HepG2 (cell line): ENCODE results near the gene GPR68. TPM values are rescaled to one million over a fixed set of nuclear protein-coding genes. Genes with fewer than 3 reads are reported as not detected.

Experiments used
- ATAC-seq: fragments of 200-7000 bp; cut with Tn5 transposase; 3 replicates; pipeline ENCODE4 v1.9.1; 2020; ENCODE audit warnings: mild to moderate bottlenecking, moderate library complexity
- BruUV-seq: library from RNA; stranded (reverse); fragments of 400-500 nt; replicated peaks from 2 replicates; lab custom pipeline; 2021; lab: Mats Ljungman, UMichigan
- CTCF ChIA-PET: fragments of 300-600 bp; formaldehyde crosslinking; extraction: SDS; loops from one replicate; lab custom pipeline; 2021; ENCODE audit warnings: low total read pairs, inconsistent platforms, low intra/inter-chr PET ratio; lab: Yijun Ruan, JAX
- POLR2A ChIA-PET: fragments of 350-600 bp; sonication (Branson Sonifier 250); formaldehyde crosslinking; loops from one replicate; lab custom pipeline; 2020; ENCODE audit warnings: antibody characterized with exemption, inconsistent platforms; lab: Yijun Ruan, JAX
- DNase-seq: peaks from one replicate; pipeline ENCODE4 v3.0.0-alpha.2; 2015; ENCODE audit warnings: low spot score
- FAIRE-seq: peaks from 3 replicates; lab custom pipeline; 2011; peaks lifted over from hg19 to GRCh38; lab: Jason Lieb, UNC
- H2AFZ ChIP-seq: one replicate; pipeline ENCODE4 v1.6.1; 2011; ENCODE audit warnings: low read length, inconsistent platforms
- H3K27ac ChIP-seq: fragments of 300-600 bp; 3 replicates; pipeline ENCODE4 v1.8.0; 2011; ENCODE audit warnings: mixed run types, mild to moderate bottlenecking, mixed read lengths, low read length, inconsistent platforms; ENCODE audit not compliant: insufficient read depth; ENCODE audit errors: extremely low read length
- H3K27me3 ChIP-seq, 2 experiments: fragments of 200-600 bp in 1 of 2; 2 replicates in 1 of 2; 3 replicates in 1 of 2; pipeline versions ENCODE4 v1.6.0 to v1.8.0; 2011; ENCODE audit warnings: low read length in 2 of 2, mild to moderate bottlenecking in 2 of 2, moderate library complexity in 2 of 2, inconsistent platforms in 1 of 2; ENCODE audit not compliant: insufficient read depth in 2 of 2, control insufficient read depth in 1 of 2
- H3K36me3 ChIP-seq, 2 experiments: fragments of 200-600 bp in 1 of 2; replicated peaks in 1 of 2; 2 replicates in 1 of 2; 3 replicates in 1 of 2; pipeline versions ENCODE4 v1.5.1 to v1.8.0; 2011; ENCODE audit warnings: low read length in 2 of 2, inconsistent platforms in 1 of 2; ENCODE audit not compliant: insufficient read depth in 2 of 2, control insufficient read depth in 1 of 2
- H3K4me1 ChIP-seq: 2 replicates; pipeline ENCODE4 v1.5.1; 2012; ENCODE audit warnings: low read length, inconsistent platforms; ENCODE audit not compliant: insufficient read depth
- H3K4me2 ChIP-seq: 2 replicates; pipeline ENCODE4 v1.6.0; 2011; ENCODE audit warnings: low read depth, low read length, inconsistent platforms
- H3K4me3 ChIP-seq, 3 experiments: fragments of 200-600 bp in 1 of 3; sonication (generic), shearing (Covaris generic) in 1 of 3; replicated peaks in 1 of 3; 2 replicates each; pipeline ENCODE4 v1.5.1; 2011 to 2016; ENCODE audit warnings: low read length in 3 of 3, inconsistent platforms in 2 of 3, low read depth in 2 of 3, mild to moderate bottlenecking in 2 of 3, control low read depth in 1 of 3, mixed read lengths in 1 of 3; ENCODE audit not compliant: insufficient read depth in 1 of 3
- H3K79me2 ChIP-seq: one replicate; pipeline ENCODE4 v1.6.1; 2011; ENCODE audit warnings: low read length, inconsistent platforms; ENCODE audit not compliant: insufficient read depth
- H3K9ac ChIP-seq: 2 replicates; pipeline ENCODE4 v1.6.0; 2011; ENCODE audit warnings: mild to moderate bottlenecking, low read depth, low read length, inconsistent platforms; ENCODE audit not compliant: insufficient read depth
- H3K9me3 ChIP-seq: 2 replicates; pipeline ENCODE4 v1.5.1; 2012; ENCODE audit warnings: mild to moderate bottlenecking, low read length
- H4K20me1 ChIP-seq: 2 replicates; pipeline ENCODE4 v1.6.0; 2011; ENCODE audit warnings: inconsistent platforms, mild to moderate bottlenecking, low read length, moderate library complexity; ENCODE audit not compliant: insufficient read depth
- ARNT ChIP-seq: fragments of 450-650 bp; IDR thresholded peaks from 2 replicates; pipeline ENCODE4 v1.6.1; 2017
- NFE2L1 ChIP-seq: sonication (generic); formaldehyde crosslinking; IDR thresholded peaks from 2 replicates; pipeline ENCODE4 v1.4.0; 2020; ENCODE audit warnings: missing genetic modification reagents, mild to moderate bottlenecking, borderline replicate concordance
- ZNF138 ChIP-seq: sonication (generic); formaldehyde crosslinking; IDR thresholded peaks from 2 replicates; pipeline ENCODE4 v1.5.0; 2020; ENCODE audit warnings: mild to moderate bottlenecking, low read depth, missing genetic modification reagents
- ZNF264 ChIP-seq: sonication (generic); formaldehyde crosslinking; IDR thresholded peaks from 2 replicates; pipeline ENCODE4 v1.4.0; 2020; ENCODE audit warnings: missing genetic modification reagents
- ZNF619 ChIP-seq: sonication (generic); formaldehyde crosslinking; IDR thresholded peaks from 2 replicates; pipeline ENCODE4 v1.4.0; 2020; ENCODE audit warnings: mild to moderate bottlenecking, missing genetic modification reagents
- ZNF75D ChIP-seq: sonication (generic); formaldehyde crosslinking; IDR thresholded peaks from 2 replicates; pipeline ENCODE4 v1.8.1; 2023; ENCODE audit warnings: missing genetic modification reagents, mild to moderate bottlenecking, borderline replicate concordance
- ZSCAN30 ChIP-seq: sonication (generic); formaldehyde crosslinking; IDR thresholded peaks from 2 replicates; pipeline ENCODE4 v1.5.0; 2020; ENCODE audit warnings: mild to moderate bottlenecking, missing genetic modification reagents
- ZXDC ChIP-seq: sonication (generic); formaldehyde crosslinking; IDR thresholded peaks from 2 replicates; pipeline ENCODE4 v1.5.0; 2020; ENCODE audit warnings: mild to moderate bottlenecking, missing genetic modification reagents
- WGBS: methylation state at CpG from one replicate; pipeline ENCODE4 v1.1.6; 2017; ENCODE audit warnings: low lambda C conversion rate; 5-methylcytosine and 5-hydroxymethylcytosine counted together
- in situ Hi-C: cut with HindIII; loops from 2 replicates; pipeline ENCODE4 v1.10.0; 2017; ENCODE audit warnings: low pct_unique_long_range_greater_than_20kb; ENCODE audit not compliant: extremely low pct_ligation_motif_present
- intact Hi-C: fragments of 100-400 bp; cut with micrococcal nuclease; formaldehyde crosslinking; loops from one replicate; pipeline ENCODE4 v1.10.0; 2022; ENCODE audit not compliant: unreplicated experiment
- polyA plus RNA-seq, 8 experiments: library from polyadenylated mRNA; depleted of rRNA in 3 of 8; stranded (reverse) in 7 of 8; unstranded in 1 of 8; fragments of >200 nt; fragmentation: Illumina TruSeq in 4 of 8; extraction: Trizol in 4 of 8; gene quantifications; 2 replicates each; pipeline versions ENCODE4 v1.2.1 to v1.2.3, GENCODE V29; 2011 to 2016; ENCODE audit warnings: low read depth in 4 of 8, missing spikeins in 1 of 8, mixed read lengths in 1 of 8; ENCODE audit not compliant: insufficient read depth in 1 of 8
- total RNA-seq, 5 experiments: library from RNA; depleted of rRNA; stranded (reverse); fragments of >200 nt; fragmentation: Illumina TruSeq; extraction: Trizol; gene quantifications; 2 replicates each; pipeline ENCODE4 v1.2.3, GENCODE V29; 2016; ENCODE audit warnings: low read depth in 1 of 5

The GPR68 gene
- total and polyA plus RNA-seq, 2 of the 13 experiments (the other 11 are each of a cell fraction or from before 2014, with no cell fraction given): not detected

GRCh38 chr14:91223028-91223783, 21.3 kb downstream of the GPR68 start (continued):
- no peak for TF ChIP-seq ZXDC (CRISPR knock-in tag)

GRCh38 chr14:91221270-91221669, 23.2 kb downstream of the GPR68 start:
- CTCF ChIA-PET: no interaction called here
- DNase-seq (no peak), FAIRE-seq (no peak), ATAC-seq (no peak)
- no peaks in the 10 kb centered on the region for H3K79me2 ChIP-seq
- H3K4me3 ChIP-seq: no peak overlapping the region
- H3K4me2 ChIP-seq: no peak overlapping the region
- POLR2A ChIA-PET: no interaction called here
- BruUV-seq: no TSS peak
- no peak overlapping the region for H3K27ac ChIP-seq
- no peaks in the 10 kb centered on the region for H3K4me1 ChIP-seq
- intact Hi-C loops (no loop called here), in situ Hi-C loops (no loop called here)
- no peak for TF ChIP-seq ARNT
- TF ChIP-seq ZNF75D: no peak
- no peak for TF ChIP-seq NFE2L1
- no peak for TF ChIP-seq ZNF619 (CRISPR knock-in tag)
- TF ChIP-seq ZNF264 (CRISPR knock-in tag): no peak
- TF ChIP-seq ZSCAN30 (CRISPR knock-in tag): no peak
- no peak for TF ChIP-seq ZNF138 (CRISPR knock-in tag)
- H3K9ac ChIP-seq: no peak overlapping the region
- H3K27me3 ChIP-seq: no peaks in the 10 kb centered on the region
- H3K36me3 ChIP-seq: peaks cover 4 to 8% of the 10 kb centered on the region in 2 experiments; a peak in 4 of 5 replicates
- H3K9me3 ChIP-seq: no peaks in the 10 kb centered on the region
- H2AFZ ChIP-seq: no peak overlapping the region
- no peaks in the 10 kb centered on the region for H4K20me1 ChIP-seq
- WGBS: 94% methylated on average over 1 of the region's 1 CpG
